GM23338 (cell line): ENCODE data around the gene FLNA.
"Not testable (repeated sequence)": the region's sequence is repeated elsewhere in the genome, so short reads cannot be mapped to it uniquely, and the experiment has no call there.

ENCODE experiments used
- CREB1 ChIP-seq: fragments of 250-450 bp; sonication (Bioruptor Pico); IDR thresholded peaks from 2 replicates; pipeline ENCODE4 v1.5.0; 2020; ENCODE audit warnings: low read depth, mild to moderate bottlenecking, moderate library complexity
- CTCF ChIP-seq, 2 experiments: fragments of 200-600 bp in 1 of 2; sonication (generic) in 1 of 2; conservative IDR thresholded peaks; 2 replicates each; pipeline versions ENCODE4 v1.5.1 to v1.6.1; 2016 to 2017; ENCODE audit warnings: antibody characterized with exemption in 2 of 2, low read depth in 2 of 2, mild to moderate bottlenecking in 2 of 2, moderate library complexity in 1 of 2
- ETS1 ChIP-seq: IDR thresholded peaks from 2 replicates; pipeline ENCODE4 v1.6.1; 2016; ENCODE audit warnings: antibody characterized with exemption
- EZH2 ChIP-seq: fragments of 200-600 bp; sonication (generic); IDR thresholded peaks from one replicate; pipeline ENCODE4 v1.8.0; 2017; ENCODE audit warnings: antibody characterized with exemption, mild to moderate bottlenecking, low read depth; ENCODE audit not compliant: unreplicated experiment
- EZH2phosphoT487 ChIP-seq: fragments of 200-600 bp; sonication (generic); IDR thresholded peaks from one replicate; pipeline ENCODE4 v1.8.1; 2018; ENCODE audit warnings: antibody characterized with exemption; ENCODE audit not compliant: unreplicated experiment
- JUNB ChIP-seq: IDR thresholded peaks from one replicate; pipeline ENCODE4 v1.6.1; 2016; ENCODE audit warnings: antibody characterized with exemption; ENCODE audit not compliant: unreplicated experiment
- NANOG ChIP-seq: IDR thresholded peaks from 2 replicates; pipeline ENCODE4 v1.6.1; 2016; ENCODE audit warnings: antibody characterized with exemption, borderline replicate concordance
- POLR2AphosphoS5 ChIP-seq: IDR thresholded peaks from 2 replicates; pipeline ENCODE4 v1.6.1; 2016; ENCODE audit warnings: antibody characterized with exemption, low read depth
- STAT1 ChIP-seq: IDR thresholded peaks from one replicate; pipeline ENCODE4 v1.6.1; 2016; ENCODE audit warnings: antibody characterized with exemption; ENCODE audit not compliant: unreplicated experiment
- ZNF114 ChIP-seq: fragments of 250-450 bp; sonication (Bioruptor Pico); IDR thresholded peaks from 2 replicates; pipeline ENCODE4 v1.5.0; 2020; ENCODE audit warnings: mild to moderate bottlenecking, moderate library complexity
- ZNF331 ChIP-seq: fragments of 250-450 bp; sonication (Bioruptor Pico); IDR thresholded peaks from 2 replicates; pipeline ENCODE4 v1.5.0; 2020; ENCODE audit warnings: low read depth, mild to moderate bottlenecking, moderate library complexity
- TF ChIP-seq, protein P1 (sequence below): IDR thresholded peaks from one replicate; pipeline ENCODE4 v1.6.1; 2018; ENCODE audit warnings: antibody characterized with exemption; ENCODE audit not compliant: unreplicated experiment

GRCh38 chrX:154400369-154400817, 26.0 kb upstream of the FLNA start:
- TF ChIP-seq CTCF (conservative IDR thresholded peaks at IDR 0.05; ENCODE audit: low read depth in 2 of 2); EZH2; EZH2phosphoT487; CREB1 (CRISPR knock-in tag); ZNF114 (CRISPR knock-in tag); POLR2AphosphoS5; STAT1; JUNB; ETS1; NANOG; ZNF331: not testable (repeated sequence)
- TF ChIP-seq, protein P1, sequence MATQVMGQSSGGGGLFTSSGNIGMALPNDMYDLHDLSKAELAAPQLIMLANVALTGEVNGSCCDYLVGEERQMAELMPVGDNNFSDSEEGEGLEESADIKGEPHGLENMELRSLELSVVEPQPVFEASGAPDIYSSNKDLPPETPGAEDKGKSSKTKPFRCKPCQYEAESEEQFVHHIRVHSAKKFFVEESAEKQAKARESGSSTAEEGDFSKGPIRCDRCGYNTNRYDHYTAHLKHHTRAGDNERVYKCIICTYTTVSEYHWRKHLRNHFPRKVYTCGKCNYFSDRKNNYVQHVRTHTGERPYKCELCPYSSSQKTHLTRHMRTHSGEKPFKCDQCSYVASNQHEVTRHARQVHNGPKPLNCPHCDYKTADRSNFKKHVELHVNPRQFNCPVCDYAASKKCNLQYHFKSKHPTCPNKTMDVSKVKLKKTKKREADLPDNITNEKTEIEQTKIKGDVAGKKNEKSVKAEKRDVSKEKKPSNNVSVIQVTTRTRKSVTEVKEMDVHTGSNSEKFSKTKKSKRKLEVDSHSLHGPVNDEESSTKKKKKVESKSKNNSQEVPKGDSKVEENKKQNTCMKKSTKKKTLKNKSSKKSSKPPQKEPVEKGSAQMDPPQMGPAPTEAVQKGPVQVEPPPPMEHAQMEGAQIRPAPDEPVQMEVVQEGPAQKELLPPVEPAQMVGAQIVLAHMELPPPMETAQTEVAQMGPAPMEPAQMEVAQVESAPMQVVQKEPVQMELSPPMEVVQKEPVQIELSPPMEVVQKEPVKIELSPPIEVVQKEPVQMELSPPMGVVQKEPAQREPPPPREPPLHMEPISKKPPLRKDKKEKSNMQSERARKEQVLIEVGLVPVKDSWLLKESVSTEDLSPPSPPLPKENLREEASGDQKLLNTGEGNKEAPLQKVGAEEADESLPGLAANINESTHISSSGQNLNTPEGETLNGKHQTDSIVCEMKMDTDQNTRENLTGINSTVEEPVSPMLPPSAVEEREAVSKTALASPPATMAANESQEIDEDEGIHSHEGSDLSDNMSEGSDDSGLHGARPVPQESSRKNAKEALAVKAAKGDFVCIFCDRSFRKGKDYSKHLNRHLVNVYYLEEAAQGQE = not testable (repeated sequence)
